Activated CD4-positive, alpha-beta T cell treated with anti-CD3 and anti-CD28 coated beads, Interleukin-2, amount 50 U/mL, for 16 hours (primary cell): Measurements from ENCODE around the gene BDH1.
"Not testable (repeated sequence)": the region's sequence is repeated elsewhere in the genome, so short reads cannot be mapped to it uniquely, and the experiment has no call there.

ENCODE experiments used
- DNase-seq: peaks from one replicate; pipeline ENCODE4 v3.0.0-alpha.2; 2020

Gene BDH1, protein sequence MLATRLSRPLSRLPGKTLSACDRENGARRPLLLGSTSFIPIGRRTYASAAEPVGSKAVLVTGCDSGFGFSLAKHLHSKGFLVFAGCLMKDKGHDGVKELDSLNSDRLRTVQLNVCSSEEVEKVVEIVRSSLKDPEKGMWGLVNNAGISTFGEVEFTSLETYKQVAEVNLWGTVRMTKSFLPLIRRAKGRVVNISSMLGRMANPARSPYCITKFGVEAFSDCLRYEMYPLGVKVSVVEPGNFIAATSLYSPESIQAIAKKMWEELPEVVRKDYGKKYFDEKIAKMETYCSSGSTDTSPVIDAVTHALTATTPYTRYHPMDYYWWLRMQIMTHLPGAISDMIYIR

GRCh38 chr3:197555281-197556261 lies at the start of gene BDH1:
Gene BDH1, minus strand, starts transcription at chr3:197555968. Its CDS starts 9,525 bp downstream, at chr3:197546443.
- peak; percentile 77 for DNase-seq

DNA sequence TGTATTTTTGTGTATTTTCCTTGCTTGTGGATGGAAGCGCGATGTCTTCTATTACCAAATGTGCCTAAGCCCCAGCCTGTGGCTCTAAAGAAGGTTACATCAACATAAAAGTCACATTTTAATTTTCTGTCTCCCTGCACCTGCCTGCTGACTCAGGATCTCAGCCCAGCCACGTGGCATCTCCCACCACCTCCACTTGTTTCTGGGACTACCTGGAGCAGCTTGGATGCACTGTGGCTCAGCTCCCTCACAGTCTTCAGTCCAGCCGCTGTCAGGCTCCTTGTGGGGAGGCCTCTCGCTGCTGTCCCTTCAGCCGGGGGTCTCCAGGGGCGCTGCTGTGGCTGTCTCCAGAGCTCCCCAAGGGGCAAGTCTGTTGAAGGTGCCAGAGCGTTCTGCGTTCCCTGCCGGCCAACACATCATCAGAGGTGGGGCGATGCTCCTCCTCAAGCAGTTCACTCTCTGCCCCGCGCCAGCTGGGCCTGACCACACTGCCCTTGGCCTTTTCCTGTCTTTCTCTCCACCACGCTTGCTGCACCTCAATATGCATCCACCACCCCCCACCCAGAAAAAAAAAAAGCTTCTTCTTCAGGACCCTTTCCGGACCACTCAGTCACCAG lies 47.7 kb upstream of the BDH1 start:
- no peak for DNase-seq

- not testable (repeated sequence) for DNase-seq
Observed at GRCh38 chr3:197602351-197602750, 46.6 kb upstream of the BDH1 start.

GRCh38 chr3:197601566-197601840 lies 45.7 kb upstream of the BDH1 start:
- not testable (repeated sequence) for DNase-seq

DNA sequence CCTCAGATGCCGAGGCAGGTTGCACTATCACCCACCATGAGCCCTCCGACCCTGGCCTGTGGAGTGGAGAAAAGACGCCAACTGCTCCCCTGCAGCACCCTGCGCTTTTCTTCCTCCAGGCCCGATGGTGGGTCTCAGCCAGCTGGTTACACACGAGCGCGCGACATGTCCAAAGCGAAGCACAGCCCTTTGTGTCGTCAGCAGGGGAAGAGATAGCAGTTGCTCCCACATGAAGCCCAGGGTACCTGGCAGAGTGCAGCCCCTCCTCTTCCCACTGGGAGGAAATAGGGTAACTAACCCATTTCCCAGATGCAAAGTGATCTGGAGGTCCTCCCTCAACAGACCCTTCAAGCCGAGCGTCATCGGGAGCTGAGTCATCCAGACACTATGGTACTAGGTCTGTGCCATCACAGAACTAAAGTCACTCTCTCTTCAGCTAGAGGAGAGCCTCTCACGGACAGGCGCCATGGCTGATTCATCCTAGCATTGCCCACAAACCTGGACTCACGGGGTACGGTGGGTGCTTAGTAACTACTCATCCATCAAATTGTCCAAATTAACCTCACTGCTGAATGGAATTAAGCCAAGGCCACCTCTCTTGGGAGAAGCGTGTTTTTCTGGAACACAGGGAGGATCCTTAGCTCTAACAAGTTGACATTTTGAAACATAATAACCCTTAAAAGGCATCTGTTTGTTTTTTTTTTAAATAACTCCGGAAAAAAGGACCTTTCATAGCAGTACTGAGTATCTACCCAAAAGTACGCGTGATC lies 45.2 kb upstream of the BDH1 start:
- DNase-seq: no peak

DNA sequence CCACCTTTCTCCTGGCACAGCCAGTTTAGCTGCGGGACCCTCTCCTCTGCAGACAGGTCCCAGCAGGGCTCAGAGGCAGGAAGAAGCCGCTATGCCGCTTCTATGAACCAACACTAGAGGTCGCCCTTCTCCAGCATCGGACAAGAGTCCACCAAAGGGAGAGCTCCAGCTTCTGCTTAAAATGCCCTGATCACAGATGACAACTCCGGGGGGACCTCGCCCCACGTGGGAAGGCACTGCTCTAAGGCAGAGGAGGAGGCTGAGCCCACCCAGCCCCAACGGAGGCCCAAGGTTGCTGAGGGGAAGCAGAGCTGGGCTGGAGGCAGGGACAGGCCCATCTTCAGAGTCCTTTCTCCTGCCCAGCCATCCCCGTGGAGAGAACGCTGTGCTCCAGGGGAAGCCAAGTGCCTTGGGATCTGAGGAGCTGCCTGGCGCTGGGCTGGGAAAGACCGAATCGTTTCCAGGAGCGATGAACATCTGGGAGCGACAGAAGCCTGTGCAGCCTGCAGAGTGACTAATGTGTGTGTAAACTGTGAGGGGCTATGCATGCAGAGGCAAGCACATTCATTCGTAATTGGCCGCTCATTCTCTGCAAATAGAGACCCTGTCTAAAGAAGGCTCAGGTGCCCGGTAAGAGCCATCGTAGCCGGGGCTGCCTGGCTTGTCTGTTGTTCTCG lies 43.5 kb upstream of the BDH1 start:
- DNase-seq: peak; percentile 83

DNA sequence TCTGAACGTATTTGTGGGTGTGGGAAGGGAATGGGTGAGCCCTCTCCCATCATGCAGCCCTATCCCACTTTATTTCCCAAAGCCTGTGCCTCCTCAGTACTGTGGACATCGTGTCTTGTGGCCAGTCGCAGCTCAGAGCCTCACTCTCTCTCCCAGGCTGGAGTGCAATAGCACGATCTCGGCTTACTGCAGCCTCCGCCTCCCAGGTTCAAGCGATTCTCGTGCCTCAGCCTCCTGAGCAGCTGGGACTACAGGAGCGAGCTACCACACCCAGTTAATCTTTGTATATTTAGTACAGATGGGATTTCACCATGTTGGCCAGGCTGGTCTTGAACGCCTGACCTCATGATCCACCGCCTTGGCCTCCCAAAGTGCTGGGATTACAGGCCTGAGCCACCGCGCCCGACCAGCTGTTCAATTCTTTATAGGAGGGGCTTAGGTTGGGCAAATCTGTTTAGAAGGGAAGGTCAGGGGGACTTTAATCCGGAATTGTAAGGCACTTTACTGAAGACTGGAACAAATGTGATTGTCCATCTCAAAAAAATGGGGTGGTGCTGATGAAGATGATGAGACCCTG lies 42.7 kb upstream of the BDH1 start:
- no peak for DNase-seq

- DNase-seq: no peak
Observed at GRCh38 chr3:197597335-197597734, 41.6 kb upstream of the BDH1 start.

DNA sequence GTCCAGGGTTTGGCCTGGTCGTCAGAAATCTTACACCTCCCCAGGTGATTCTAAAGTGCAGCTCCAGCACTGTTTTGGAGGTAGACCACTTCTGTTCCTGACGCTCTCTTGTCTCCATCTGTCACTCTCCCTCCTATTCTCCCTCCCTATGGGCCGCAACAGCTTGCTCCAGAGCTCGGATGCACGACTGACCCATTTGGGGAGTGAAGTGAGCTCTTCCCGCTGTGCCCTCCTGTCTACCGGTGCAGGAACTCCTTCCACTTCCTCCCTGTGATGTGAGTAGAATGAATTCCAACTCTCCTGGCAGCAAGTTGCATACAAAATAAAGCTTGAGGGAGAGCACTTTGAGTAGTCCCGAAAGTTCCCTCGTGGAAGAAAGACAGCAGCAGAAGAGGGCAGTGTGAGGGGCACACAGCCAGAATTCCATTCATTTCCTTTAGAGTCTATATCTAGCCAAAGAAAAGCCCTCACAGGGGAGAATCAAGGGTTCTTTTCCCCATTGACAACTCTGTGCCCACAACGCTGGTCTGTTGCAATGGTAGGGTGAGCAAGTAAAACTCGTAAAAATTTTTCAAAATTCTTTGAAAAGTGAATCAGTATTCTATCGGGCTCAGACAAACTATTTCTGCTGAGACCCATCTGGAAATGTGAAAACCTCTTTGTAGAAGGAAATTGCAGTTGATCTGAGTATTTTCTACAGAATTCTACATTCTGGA lies 39.9 kb upstream of the BDH1 start:
- no peak for DNase-seq

- no peak for DNase-seq
Observed at GRCh38 chr3:197593046-197593380, 37.2 kb upstream of the BDH1 start.

GRCh38 chr3:197592361-197593045 lies 36.7 kb upstream of the BDH1 start:
- peak; percentile 37 for DNase-seq

DNA sequence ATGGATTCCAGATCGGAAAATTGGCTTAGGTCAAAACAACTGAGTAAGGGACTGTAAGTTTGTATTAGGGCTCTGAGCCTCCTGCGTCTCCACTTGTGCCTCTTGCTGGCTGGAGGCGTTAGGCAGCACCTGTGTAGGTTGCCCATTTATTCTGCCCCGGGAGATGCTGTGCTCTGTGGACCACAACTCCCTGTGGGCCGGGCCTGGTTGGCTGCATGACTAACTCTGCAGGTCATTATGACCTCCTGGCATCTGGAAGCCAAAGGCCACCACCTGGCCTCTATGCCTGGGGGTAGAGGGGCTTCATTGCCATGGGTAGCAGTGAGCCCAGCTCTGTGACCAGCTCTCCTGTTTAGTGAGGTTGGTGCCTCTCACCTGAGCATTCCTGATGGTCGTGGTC lies 36.0 kb upstream of the BDH1 start:
- DNase-seq: no peak

DNA sequence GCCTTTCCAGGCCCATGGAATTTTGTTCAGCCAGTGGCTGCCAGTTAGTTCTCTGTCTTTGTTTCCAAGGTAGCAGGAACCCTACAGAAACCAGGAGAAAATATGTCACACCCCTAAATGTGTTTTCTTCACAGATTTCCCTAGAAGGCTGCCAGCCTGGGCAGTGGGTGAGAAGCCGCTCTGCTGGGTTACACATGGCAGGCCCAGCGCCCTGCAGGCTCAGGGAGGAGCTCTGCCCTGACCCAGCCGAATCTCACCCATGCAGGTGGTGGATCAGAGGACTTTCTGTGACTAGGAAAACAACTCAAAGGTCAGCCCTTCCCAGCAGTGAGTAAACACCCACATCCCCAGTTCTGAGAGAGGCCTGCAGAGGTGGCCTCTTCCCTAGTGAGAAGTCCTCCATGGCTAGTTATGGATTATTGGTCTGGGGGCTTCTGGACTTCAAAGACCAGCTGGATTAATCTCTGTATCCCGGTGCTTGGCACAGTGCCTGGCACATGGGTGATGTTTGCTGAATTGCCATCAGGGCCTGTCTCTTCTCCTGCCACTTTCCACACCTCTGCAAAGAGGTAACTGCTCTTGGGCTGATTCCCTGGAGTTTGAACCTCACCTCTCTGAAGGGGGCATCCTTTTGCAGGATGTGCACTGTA lies 34.7 kb upstream of the BDH1 start:
- no peak for DNase-seq

DNA sequence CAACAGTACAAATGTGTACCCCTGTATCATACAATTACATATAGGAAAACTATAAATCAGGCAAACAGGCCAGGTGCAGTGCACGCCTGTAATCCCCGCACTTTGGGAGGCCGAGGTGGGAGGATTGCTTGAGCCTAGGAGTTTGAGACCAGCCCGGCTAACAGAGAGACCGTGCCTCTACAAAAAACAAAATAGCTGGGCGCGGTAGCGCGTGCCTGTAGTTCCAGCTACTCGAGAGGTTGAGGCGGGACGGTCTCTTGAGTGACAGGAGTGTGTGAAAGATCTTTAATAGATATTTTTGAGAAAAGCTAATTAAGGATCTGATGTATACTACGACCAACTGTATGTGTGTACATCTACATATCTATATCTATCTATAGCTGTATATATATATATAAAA lies 33.8 kb upstream of the BDH1 start:
- DNase-seq: no peak

DNA sequence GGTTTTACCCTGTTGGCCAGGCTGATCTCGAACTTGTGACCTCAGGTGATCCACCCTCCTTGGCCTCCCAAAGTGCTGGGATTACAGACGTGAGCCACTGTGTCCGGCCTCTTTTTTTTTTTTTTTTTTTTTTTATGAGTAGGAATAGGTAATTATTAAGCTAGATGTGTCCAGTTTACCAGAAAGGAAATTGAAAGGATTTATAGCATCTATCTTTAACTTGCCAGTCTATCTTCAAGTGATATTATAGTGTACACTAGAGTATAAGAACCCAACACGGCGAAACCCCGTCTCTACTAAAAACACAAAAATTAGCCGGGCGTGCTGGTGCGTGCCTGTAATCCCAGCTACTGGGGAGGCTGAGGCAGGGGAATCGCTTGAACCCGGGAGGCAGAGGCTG lies 31.0 kb upstream of the BDH1 start:
- DNase-seq: not testable (repeated sequence)

DNA sequence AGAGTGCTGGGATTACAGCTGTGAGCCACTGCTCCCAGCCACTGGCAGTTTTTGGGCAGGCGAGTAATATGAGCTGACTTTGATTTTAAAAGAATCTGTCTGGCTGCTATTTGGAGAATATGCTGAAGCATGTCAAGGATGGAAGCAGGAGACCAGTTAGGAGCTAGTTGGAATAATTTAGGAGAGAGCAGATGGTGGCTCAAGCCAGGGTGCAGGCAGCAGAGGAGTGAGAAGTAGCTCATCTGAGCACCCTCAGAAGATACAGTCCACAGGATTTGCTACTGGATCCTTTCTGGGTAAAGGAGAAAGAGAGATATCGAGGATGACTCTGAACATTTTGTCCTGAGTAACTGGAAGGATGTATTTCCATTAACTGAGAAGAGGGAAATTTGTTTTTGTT lies 30.4 kb upstream of the BDH1 start:
- DNase-seq: no peak

DNA sequence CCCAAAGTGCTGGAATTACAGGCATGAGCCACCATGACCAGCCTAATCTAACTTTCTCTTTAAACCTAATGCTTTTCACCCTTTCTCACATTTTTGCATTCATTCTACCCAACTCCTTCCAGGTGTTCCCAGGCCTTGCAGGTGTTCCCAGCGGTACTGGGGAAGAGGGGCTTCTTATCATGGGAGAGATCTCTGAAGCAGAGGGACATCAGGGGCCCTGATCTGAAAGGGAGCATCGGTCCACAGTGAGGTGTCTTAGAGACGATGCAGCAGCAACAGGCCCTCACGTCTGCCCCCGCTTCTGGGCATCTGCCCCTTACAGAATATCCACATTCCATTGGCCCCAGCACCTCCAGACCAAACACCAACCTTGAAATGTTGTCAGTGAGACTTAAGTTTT lies 29.0 kb upstream of the BDH1 start:
- no peak for DNase-seq

DNA sequence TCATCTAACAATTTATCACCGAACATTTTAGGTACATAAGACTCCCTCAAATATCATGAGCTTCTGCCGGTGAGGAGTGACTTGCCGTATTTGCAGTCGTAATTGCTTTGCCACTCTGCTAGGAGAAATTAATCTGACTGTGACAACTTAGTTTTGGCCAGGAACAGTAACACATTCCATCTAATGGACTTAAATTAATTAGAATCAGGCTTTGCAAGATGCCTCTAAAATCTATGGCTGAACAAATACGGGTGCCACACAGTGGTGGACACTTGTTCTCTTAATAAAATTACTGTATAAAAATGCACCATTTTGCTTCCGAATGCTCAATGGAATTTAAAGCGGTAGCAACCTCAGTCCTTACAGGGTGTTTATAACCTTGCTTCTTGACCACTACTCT lies 27.6 kb upstream of the BDH1 start:
- no peak for DNase-seq

DNA sequence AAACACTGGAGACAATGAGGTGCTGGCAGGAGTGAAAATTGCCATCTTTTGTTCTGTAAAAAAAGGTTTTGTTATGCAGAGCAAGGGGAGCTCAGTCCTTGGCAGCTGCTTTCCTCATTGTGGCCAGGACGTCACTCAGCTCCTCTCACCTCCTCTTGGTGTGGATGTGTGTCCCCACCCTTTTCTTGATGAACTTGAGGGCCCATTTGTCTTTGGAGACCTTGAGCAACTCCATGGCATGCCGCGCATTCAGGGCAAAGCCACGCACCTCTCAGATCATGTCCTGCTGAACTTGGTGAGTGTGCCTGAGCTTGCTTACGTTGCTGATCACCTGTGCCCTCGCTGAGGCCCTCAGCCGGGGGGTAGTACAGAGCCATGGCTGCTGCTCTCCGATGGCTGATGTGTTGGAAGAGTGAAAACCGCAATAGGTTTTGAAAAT lies 24.5 kb upstream of the BDH1 start:
- DNase-seq: no peak

DNA sequence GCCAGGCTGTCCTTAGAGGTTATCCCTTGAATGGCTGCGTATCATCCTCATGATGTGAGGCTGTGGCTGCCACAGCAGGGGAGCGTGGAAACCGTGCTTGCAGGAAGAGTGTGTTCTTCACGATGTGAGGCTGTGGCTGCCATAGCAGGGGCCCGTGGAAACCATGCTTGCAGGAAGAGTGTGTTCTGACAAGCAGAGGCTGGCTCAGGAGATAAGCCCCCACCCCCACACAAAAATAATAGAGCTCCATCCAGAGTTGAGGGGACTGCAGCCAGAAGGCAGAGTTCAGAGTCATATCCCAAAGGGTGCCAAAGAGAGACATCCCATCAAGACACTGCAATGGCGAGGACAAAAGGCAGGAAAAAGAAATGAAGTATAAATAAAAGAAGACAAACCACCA lies 22.6 kb upstream of the BDH1 start:
- no peak for DNase-seq
